HG03066 (cell line): ENCODE data around the gene CHD3.
"Not testable (repeated sequence)": the region's sequence is repeated elsewhere in the genome, so short reads cannot be mapped to it uniquely, and the experiment has no call there.

Experiments used
- ATAC-seq: cut with Tn5 transposase; IDR thresholded peaks from one replicate; pipeline ENCODE4 v1.9.1; 2021; ENCODE audit warnings: low read depth; ENCODE audit not compliant: unreplicated experiment

The CHD3 gene

GRCh38 chr17:7849751-7850504 is 38.7 kb upstream of the CHD3 start:
- no peak for ATAC-seq

GRCh38 chr17:7850701-7851437 is 37.7 kb upstream of the CHD3 start:
- ATAC-seq = no peak

GRCh38 chr17:7851438-7852261 is 36.9 kb upstream of the CHD3 start:
- ATAC-seq = peak; percentile 58

- no peak for ATAC-seq
Observed at GRCh38 chr17:7852262-7852670, 36.3 kb upstream of the CHD3 start.

GRCh38 chr17:7852919-7853690 is 35.5 kb upstream of the CHD3 start:
- ATAC-seq = no peak

- no peak for ATAC-seq
Observed at GRCh38 chr17:7853691-7854038, 34.9 kb upstream of the CHD3 start.

- no peak for ATAC-seq
Observed at GRCh38 chr17:7854078-7854777, 34.4 kb upstream of the CHD3 start.

GRCh38 chr17:7854851-7855659 is 33.5 kb upstream of the CHD3 start, which contains the start of gene TMEM88:
Gene TMEM88, plus strand, starts transcription at chr17:7855066. Its CDS starts 9 bp downstream, at chr17:7855075.
- no peak for ATAC-seq

GRCh38 chr17:7855660-7856010 is 33.0 kb upstream of the CHD3 start:
- no peak for ATAC-seq

GRCh38 chr17:7856011-7856810 is 32.4 kb upstream of the CHD3 start:
- no peak for ATAC-seq

GRCh38 chr17:7856811-7857712 is 31.5 kb upstream of the CHD3 start, which contains the start of gene NAA38:
Gene NAA38, minus strand, starts transcription at chr17:7857559. Its CDS starts 96 bp downstream, at chr17:7857463.
- peak; percentile 70 for ATAC-seq

- ATAC-seq = peak; percentile 37
Observed at GRCh38 chr17:7857713-7858521, 30.7 kb upstream of the CHD3 start, which contains the start of gene CYB5D1. Gene CYB5D1, plus strand, starts transcription at chr17:7858003. Its CDS starts 132 bp downstream, at chr17:7858135.

GRCh38 chr17:7858522-7858810 is 30.1 kb upstream of the CHD3 start:
- ATAC-seq = no peak

- no peak for ATAC-seq
Observed at GRCh38 chr17:7859028-7859427, 29.6 kb upstream of the CHD3 start.

GRCh38 chr17:7862692-7863437 is 25.7 kb upstream of the CHD3 start:
- ATAC-seq = no peak

GRCh38 chr17:7864384-7864783 is 24.2 kb upstream of the CHD3 start:
- not testable (repeated sequence) for ATAC-seq
